ENCODE data around the gene RAD51AP1.

Gene RAD51AP1

GRCh38 chr12:4603946-4604345 is 65.3 kb downstream of the RAD51AP1 start:
- in situ Hi-C loops (cut with MboI; ENCODE audit: low sequenced_read_pairs, unreplicated experiment) = no loop called here
- no peak for DNase-seq (ENCODE audit: low spot score)
- no peak for TF ChIP-seq CTCF (IDR thresholded peaks at IDR 0.05; ENCODE audit: borderline replicate concordance, control extremely low read depth, extremely low read depth, insufficient read depth, missing control alignments)

- in situ Hi-C loops (cut with MboI; ENCODE audit: low sequenced_read_pairs, unreplicated experiment) = no loop called here
- TF ChIP-seq CTCF (IDR thresholded peaks at IDR 0.05; ENCODE audit: borderline replicate concordance, control extremely low read depth, extremely low read depth, insufficient read depth, missing control alignments) = peak; percentile 99
- DNase-seq (ENCODE audit: low spot score) = peak; percentile 86
Measured at GRCh38 chr12:4604684-4605193, 66.0 kb downstream of the RAD51AP1 start.

- no peak for TF ChIP-seq CTCF (IDR thresholded peaks at IDR 0.05; ENCODE audit: borderline replicate concordance, control extremely low read depth, extremely low read depth, insufficient read depth, missing control alignments)
- in situ Hi-C loops (cut with MboI; ENCODE audit: low sequenced_read_pairs, unreplicated experiment) = no loop called here
Measured at GRCh38 chr12:4607056-4607455, 68.4 kb downstream of the RAD51AP1 start.

GRCh38 chr12:4609071-4609470 is 70.4 kb downstream of the RAD51AP1 start:
- TF ChIP-seq CTCF (IDR thresholded peaks at IDR 0.05; ENCODE audit: borderline replicate concordance, control extremely low read depth, extremely low read depth, insufficient read depth, missing control alignments) = no peak
- no peak for DNase-seq (ENCODE audit: low spot score)
- in situ Hi-C loops (cut with MboI; ENCODE audit: low sequenced_read_pairs, unreplicated experiment) = no loop called here

More at GRCh38 chr12:4607056-4607455, 68.4 kb downstream of the RAD51AP1 start:
- DNase-seq (ENCODE audit: low spot score) = no peak
